ENCODE data around the gene ASIP.

DNA sequence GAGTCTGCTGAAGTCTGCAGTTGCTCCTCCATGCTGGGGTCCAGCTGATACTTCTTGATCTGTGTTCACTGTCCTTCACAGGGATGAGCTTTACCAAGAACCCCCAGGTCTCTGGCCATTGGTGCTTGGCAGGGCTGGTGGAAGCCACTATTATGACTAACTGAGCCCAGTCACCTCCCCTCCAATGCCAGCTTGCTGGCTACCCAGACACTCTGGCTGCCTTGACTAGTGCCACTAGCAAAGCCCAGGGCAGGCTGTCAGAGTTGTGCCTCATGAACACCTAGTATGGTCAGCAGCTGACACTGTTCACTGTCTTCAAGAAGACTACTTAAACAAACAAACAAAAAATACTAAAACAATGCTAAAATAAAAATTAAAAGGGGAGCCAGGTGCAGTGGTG, 8.8 kb downstream of the ASIP start:
- TF ChIP-seq, protein P1, sequence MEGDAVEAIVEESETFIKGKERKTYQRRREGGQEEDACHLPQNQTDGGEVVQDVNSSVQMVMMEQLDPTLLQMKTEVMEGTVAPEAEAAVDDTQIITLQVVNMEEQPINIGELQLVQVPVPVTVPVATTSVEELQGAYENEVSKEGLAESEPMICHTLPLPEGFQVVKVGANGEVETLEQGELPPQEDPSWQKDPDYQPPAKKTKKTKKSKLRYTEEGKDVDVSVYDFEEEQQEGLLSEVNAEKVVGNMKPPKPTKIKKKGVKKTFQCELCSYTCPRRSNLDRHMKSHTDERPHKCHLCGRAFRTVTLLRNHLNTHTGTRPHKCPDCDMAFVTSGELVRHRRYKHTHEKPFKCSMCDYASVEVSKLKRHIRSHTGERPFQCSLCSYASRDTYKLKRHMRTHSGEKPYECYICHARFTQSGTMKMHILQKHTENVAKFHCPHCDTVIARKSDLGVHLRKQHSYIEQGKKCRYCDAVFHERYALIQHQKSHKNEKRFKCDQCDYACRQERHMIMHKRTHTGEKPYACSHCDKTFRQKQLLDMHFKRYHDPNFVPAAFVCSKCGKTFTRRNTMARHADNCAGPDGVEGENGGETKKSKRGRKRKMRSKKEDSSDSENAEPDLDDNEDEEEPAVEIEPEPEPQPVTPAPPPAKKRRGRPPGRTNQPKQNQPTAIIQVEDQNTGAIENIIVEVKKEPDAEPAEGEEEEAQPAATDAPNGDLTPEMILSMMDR (conservative IDR thresholded peaks at IDR 0.05; ENCODE audit: low read depth, low read length) = no peak
- TF ChIP-seq RFX5 (IDR thresholded peaks at IDR 0.05; ENCODE audit: low read depth, low read length) (no peak), POLR2A (IDR thresholded peaks at IDR 0.05; ENCODE audit: low read depth, low read length) (no peak), NFE2L2 (IDR thresholded peaks at IDR 0.05; ENCODE audit: low read depth, low read length) (no peak)
